CD4-positive, alpha-beta T cell treated with Interleukin-17A for 4 hours (primary cell): Measurements from ENCODE around the gene ZNF236.
"Not testable (repeated sequence)": the region's sequence is repeated elsewhere in the genome, so short reads cannot be mapped to it uniquely, and the experiment has no call there.

Experiments used
- DNase-seq: peaks from one replicate; pipeline ENCODE4 v3.0.0-alpha.2; 2020; ENCODE audit warnings: mixed read lengths

The ZNF236 gene

GRCh38 chr18:76914314-76914713 lies 92.0 kb downstream of the ZNF236 start:
- no peak for DNase-seq

DNA sequence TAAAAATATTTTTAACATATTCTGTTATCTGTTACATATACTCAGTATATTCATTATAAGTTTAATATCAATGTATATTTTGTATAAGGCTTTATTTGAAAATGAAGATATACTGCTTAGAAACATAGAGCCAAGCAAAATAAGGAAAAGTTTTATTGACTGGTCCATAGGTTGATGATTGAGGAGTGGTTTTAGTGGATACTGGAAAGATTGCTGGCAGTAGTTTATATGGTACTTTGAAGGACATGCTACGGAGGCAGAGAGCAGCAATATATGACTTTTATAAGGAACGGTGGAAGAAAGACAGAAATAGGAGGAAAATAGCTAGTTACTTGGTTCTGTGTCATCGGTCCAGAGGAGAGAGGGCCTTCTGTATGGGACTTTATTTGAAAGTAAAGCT lies 92.4 kb downstream of the ZNF236 start:
- no peak for DNase-seq

- DNase-seq = no peak
Observed at GRCh38 chr18:76915456-76915855, 93.1 kb downstream of the ZNF236 start.

DNA sequence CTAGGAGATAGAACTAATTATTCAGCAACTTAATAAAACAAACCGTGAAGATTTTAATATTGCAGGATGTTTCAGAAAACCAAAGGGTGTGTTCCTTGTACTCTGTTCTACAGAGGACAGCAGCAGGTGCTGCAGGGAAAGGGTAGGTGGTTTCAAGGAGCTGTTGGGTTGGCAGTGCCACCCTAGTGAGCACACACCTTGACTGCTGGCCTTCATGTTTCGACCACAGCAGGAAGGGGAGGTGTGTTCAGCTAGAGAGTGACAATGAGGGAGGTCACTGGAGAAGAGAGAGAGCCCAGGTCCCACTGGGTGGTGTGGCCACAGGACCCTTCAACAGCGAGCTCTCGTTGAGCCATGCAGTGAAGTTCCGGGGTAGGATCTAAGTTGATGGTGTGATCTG lies 98.6 kb downstream of the ZNF236 start:
- no peak for DNase-seq

DNA sequence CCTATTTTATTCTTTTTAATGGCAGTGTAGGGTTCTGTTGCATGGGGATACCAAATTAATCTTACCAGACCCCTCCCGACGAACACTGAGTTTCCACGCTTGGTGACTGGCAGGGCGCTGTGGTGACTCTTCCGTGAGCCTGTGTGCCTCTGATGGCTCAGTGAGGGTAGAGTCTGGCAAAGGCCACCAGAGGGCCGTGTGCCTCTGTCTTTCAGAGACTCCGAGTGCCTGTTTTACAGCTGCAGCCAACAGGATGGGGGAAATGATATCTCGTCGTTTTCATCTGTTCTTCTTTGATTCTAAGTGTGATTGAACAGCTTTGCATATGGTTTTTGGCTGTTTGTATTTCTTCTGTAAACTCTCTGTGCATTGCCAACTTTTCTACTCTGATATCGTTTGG lies 99.8 kb downstream of the ZNF236 start:
- DNase-seq = peak; percentile 66

- DNase-seq = no peak
Observed at GRCh38 chr18:76923485-76924085, 101.2 kb downstream of the ZNF236 start.

DNA sequence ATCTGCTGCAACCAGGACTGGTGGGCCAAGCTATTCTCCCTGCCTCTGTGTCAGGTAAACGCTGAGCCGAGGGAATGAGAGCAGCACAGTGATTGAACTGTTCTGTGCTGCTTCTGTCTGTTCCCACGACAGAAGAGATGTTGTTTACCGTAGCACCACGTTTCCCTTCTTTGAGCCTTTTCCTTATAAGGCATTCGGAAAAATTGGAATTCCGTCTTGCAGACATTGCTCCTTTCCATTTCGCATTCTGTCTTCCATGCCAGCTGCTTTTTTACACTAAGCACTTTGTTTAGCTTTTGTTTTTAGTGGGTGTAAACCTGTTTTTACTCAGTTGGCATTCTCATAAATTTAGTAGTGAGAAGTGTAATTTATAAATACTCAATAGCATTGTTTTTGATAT lies 103.1 kb downstream of the ZNF236 start:
- no peak for DNase-seq

- DNase-seq = no peak
Observed at GRCh38 chr18:76927223-76927725, 104.9 kb downstream of the ZNF236 start.

- no peak for DNase-seq
Observed at GRCh38 chr18:76928179-76928868, 106.0 kb downstream of the ZNF236 start.

DNA sequence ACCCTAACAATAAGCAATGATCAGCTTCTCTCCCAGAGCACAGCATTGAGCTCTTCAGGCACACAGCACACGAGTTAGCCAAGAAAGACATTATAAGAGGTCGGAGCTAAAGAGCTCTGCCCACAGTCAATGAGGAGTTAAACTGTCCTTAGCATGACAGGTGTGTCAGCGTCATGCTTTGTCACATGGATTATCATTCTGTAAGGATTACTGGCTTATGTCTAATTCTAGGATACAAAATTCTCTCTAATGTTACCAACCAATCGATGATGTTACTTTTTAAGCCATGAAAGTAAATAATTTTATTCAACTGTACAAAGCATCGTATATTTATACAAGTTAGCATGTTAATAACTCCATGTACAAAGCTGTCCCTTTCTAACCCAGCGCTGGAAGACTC lies 108.8 kb downstream of the ZNF236 start:
- DNase-seq = no peak

GRCh38 chr18:76932026-76932819 lies 109.9 kb downstream of the ZNF236 start:
- DNase-seq = no peak

- DNase-seq = no peak
Observed at GRCh38 chr18:76935722-76936337, 113.5 kb downstream of the ZNF236 start.

DNA sequence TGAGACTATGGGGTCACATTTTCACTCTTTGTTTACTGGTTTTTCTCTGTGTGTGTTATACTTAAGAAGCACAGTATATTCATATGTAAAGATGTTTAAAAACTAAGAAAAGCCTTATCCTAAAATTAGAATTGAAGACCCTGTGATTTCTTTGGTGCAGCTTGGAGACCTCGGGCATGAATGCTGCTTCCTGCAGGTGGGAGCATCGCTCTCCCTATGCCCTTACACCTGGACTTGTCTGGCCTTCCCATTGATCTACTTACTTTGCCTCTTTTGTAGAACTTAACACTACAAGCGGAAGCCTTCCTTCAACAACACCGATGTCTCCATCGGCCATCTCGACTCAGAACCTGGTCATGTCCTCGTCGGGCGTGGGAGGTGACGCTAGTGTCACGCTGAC lies 114.5 kb downstream of the ZNF236 start:
- no peak for DNase-seq

DNA sequence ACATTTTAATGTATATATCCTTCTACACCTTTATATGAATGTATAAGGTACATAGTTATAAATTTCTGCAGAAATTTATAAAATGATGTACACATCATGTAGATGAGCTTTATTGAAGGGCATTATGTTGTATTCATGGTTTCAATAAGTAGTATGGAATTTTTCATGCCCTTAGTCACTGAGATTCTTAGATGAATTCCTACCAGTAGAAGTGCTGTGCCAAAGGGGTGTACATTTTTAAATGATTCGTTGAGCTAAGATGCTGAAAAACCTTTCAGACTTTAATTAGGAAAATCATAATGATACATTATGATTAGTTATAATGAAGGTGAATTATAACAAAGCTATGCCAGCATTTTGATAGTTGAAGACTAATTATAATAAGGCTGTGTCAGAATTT lies 115.2 kb downstream of the ZNF236 start:
- DNase-seq = no peak

DNA sequence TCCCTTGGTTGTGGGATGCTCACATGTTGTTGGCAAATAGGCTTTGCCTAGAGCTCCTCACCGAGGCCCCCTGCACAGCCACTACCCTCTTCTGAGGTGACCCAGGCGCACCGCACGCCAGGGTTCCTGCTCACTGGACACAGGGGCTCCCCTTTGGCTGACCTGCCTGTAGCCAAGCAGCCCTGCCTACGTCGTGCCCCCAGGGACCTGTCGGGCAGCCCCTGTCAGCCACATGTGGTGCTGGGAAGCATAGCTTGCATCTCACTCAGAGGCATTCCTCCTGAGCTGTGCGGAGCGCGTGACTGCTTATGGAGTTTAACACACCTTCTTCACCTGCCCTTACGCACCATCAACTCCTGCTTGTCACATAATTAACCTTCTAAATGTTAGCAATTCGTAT lies 116.3 kb downstream of the ZNF236 start:
- no peak for DNase-seq

DNA sequence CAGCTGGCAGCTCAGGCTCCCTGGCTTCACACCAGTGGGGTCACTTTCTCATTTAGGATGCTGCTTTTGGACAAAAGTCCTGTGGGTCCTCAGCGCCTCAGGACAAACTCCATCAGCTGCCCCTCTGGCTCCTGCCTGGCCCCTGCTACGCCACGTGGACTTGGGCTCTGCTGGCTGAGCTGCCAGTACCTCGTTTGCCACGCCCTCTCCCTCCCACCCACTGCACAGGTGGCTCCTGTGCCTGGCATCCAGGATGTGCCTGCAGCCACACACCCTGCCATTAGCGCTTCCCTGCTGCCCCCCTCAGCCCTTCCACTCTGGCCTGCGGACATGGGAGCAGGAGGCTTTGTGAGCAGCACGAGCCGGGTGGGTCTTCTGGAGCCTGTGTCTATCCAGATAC lies 118.9 kb downstream of the ZNF236 start:
- no peak for DNase-seq

GRCh38 chr18:76943542-76944339 lies 121.4 kb downstream of the ZNF236 start:
- DNase-seq = no peak

GRCh38 chr18:76944346-76944745 lies 122.0 kb downstream of the ZNF236 start:
- not testable (repeated sequence) for DNase-seq

DNA sequence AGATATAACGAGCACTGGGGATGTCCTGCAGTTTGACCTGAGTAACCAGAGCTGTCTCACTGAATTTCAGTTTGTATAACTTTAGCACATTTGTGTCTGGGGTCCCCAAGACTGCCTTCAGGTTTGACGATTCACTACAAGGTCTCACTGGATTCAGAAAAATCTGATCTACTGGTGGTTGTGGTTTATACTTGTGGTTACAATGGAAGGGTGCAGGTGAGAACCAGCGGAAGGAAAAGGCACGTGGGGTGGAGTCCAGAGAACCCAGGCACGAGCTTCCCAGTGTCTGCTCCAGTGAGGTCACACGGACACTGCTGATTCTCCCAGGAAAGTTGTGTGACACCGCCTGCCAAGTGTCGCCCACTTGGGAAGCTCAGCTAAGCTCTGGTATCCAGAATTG lies 126.0 kb downstream of the ZNF236 start:
- DNase-seq = no peak

GRCh38 chr18:76951456-76952247 lies 129.3 kb downstream of the ZNF236 start:
- no peak for DNase-seq

DNA sequence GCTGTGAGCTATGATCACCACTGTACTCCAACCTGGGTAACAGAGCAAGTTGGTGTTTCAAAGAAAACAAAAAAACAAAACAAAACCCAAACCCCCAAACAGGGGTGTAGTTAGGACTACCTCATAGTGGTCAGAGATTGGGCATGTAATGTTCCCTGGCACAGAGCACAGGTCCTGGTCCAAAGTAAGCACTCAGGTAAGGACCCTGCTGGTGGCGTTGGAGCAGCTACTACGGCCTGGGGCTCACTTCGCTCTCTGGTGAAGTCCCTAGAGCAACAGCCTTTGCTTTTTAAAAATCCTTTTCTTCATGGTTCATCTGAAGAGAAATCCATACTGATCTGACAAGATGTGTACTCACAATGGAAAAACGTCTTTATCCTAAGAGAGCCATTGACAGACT lies 130.4 kb downstream of the ZNF236 start:
- DNase-seq = no peak

DNA sequence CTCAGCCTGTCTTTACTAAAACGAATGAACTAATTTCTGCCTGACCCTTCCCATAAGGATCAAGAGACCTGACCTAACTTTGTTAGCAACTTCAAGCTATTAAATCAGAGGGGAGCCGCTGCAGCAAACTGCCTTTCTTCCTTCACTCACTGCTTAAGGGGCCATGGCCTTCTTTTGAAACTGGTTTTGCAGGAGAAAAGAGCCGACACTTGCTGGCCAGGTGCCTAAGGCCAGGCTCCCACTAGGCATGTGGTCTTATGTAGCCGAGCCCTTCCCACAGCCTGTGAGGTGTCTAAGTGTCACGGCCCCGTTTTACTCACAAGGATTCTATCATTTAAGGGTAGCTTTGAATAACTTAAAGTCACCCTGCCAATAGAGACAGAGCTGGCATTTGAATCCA lies 130.8 kb downstream of the ZNF236 start:
- DNase-seq = no peak
